Tibial nerve (tissue), 4 donors: Measurements from ENCODE around the gene CD72. TPM values are rescaled to one million over a fixed set of nuclear protein-coding genes. Genes with fewer than 3 reads are reported as not detected.

Experiments used
- DNase-seq, 2 donors: peaks; one replicate each; pipeline ENCODE4 v3.0.0-alpha.2; 2019; ENCODE audit warnings: low spot score in 2 of 2
- H3K27ac ChIP-seq, 4 donors: fragments of 200-600 bp; sonication (generic) in 3 of 4; one replicate each; pipeline ENCODE4 v1.5.1; 2017 to 2019; ENCODE audit warnings: mild to moderate bottlenecking in 1 of 4
- H3K27me3 ChIP-seq, 2 donors: fragments of 200-600 bp; sonication (generic) in 1 of 2; one replicate each; pipeline versions ENCODE4 v1.5.1 to v1.6.0; 2017 to 2019
- H3K36me3 ChIP-seq, 3 donors: fragments of 200-600 bp; sonication (generic); one replicate each; pipeline ENCODE4 v1.5.1; 2018 to 2019
- H3K4me1 ChIP-seq, 4 donors: fragments of 200-600 bp; sonication (generic) in 3 of 4; one replicate each; pipeline ENCODE4 v1.5.1; 2017 to 2019
- H3K4me3 ChIP-seq, 4 donors: fragments of 200-600 bp; sonication (generic) in 3 of 4; one replicate each; pipeline ENCODE4 v1.5.1; 2017 to 2019; ENCODE audit warnings: mild to moderate bottlenecking in 1 of 4, moderate library complexity in 1 of 4
- H3K9me3 ChIP-seq, 4 donors: fragments of 200-600 bp; sonication (generic) in 3 of 4; one replicate each; pipeline ENCODE4 v1.5.1; 2017 to 2019
- EP300 ChIP-seq, 2 donors: sonication (generic); formaldehyde crosslinking; IDR thresholded peaks; one replicate each; pipeline ENCODE4 v1.6.1; 2017; ENCODE audit warnings: antibody characterized with exemption in 2 of 2, mild to moderate bottlenecking in 1 of 2
- POLR2A ChIP-seq, 2 donors: fragments of 450-650 bp; IDR thresholded peaks; one replicate each; pipeline ENCODE4 v1.6.1; 2017; ENCODE audit warnings: antibody characterized with exemption in 2 of 2, mild to moderate bottlenecking in 2 of 2, moderate library complexity in 2 of 2
- WGBS, 2 donors: methylation state at CpG; one replicate each; pipeline ENCODE4 v1.1.5; 2018; 5-methylcytosine and 5-hydroxymethylcytosine counted together
- total RNA-seq, 4 donors: library from RNA; depleted of rRNA; stranded (reverse); fragments of >200 nt; gene quantifications; one replicate each; pipeline ENCODE4 v1.1.0, GENCODE V29; 2016
- TF ChIP-seq, protein P1 (sequence below), 5 experiments: fragments of 200-600 bp in 3 of 5; fragments of 450-650 bp in 2 of 5; sonication (generic) in 3 of 5; IDR thresholded peaks; one replicate each; pipeline ENCODE4 v1.5.1; 2016 to 2019; ENCODE audit warnings: antibody characterized with exemption in 5 of 5, mild to moderate bottlenecking in 3 of 5, moderate library complexity in 2 of 5

Gene CD72
- total RNA-seq, 4 donors from 2014 or later: 1.9 to 6.0 (median 3.5) TPM; not detected in 1

DNA sequence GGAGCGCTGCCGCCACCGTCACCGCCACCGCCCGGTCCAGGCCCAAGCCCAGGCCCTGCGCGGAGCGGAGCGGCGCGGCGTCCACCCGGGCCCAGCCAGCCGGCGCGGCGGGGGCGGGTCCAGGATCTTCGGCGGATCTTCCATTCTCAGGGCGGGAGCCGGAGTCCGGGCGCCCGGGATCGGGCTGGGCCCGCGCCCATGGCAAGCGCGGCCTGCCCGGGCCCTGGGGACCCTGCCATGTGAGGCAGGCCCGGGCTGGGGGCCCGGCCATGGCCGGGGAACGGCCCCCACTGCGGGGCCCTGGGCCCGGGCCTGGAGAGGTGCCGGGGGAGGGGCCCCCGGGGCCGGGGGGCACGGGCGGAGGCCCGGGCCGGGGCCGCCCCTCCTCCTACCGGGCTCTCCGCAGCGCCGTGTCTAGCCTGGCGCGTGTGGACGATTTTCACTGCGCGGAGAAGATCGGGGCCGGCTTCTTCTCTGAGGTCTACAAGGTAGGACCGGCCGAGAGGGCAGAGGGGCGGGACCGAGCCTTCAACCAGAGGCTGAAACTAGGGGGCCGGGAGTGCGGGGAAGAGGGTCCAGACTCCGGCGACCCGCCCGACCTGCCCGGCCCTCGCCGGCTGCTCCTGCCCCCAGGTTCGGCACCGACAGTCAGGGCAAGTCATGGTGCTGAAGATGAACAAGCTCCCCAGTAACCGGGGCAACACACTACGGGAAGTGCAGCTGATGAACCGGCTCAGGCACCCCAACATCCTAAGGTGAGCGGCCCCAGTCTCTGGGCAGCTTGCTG, 12.7 kb downstream of the CD72 start:
- H3K27me3 ChIP-seq: no peaks in the 10 kb centered on the region
- no peaks in the 10 kb centered on the region for H3K9me3 ChIP-seq
- peak overlapping the region; percentile 72 to 94 (median 88) for H3K4me3 ChIP-seq
- 0 to 2% methylated on average over 8 to 47 of the region's 76 CpGs for WGBS, 2 donors
- H3K36me3 ChIP-seq: peaks cover 0 to 38% (median 6%) of the 10 kb centered on the region in 3 donors
- TF ChIP-seq, protein P1, sequence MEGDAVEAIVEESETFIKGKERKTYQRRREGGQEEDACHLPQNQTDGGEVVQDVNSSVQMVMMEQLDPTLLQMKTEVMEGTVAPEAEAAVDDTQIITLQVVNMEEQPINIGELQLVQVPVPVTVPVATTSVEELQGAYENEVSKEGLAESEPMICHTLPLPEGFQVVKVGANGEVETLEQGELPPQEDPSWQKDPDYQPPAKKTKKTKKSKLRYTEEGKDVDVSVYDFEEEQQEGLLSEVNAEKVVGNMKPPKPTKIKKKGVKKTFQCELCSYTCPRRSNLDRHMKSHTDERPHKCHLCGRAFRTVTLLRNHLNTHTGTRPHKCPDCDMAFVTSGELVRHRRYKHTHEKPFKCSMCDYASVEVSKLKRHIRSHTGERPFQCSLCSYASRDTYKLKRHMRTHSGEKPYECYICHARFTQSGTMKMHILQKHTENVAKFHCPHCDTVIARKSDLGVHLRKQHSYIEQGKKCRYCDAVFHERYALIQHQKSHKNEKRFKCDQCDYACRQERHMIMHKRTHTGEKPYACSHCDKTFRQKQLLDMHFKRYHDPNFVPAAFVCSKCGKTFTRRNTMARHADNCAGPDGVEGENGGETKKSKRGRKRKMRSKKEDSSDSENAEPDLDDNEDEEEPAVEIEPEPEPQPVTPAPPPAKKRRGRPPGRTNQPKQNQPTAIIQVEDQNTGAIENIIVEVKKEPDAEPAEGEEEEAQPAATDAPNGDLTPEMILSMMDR (IDR thresholded peaks at IDR 0.05): no peak
- TF ChIP-seq EP300 (IDR thresholded peaks at IDR 0.05): no peak
- H3K27ac ChIP-seq: peak overlapping the region; percentile 88 to 97 (median 89)
- DNase-seq: no peak
- peaks cover 0 to 30% (median 22%) of the 10 kb centered on the region in 4 donors for H3K4me1 ChIP-seq

DNA sequence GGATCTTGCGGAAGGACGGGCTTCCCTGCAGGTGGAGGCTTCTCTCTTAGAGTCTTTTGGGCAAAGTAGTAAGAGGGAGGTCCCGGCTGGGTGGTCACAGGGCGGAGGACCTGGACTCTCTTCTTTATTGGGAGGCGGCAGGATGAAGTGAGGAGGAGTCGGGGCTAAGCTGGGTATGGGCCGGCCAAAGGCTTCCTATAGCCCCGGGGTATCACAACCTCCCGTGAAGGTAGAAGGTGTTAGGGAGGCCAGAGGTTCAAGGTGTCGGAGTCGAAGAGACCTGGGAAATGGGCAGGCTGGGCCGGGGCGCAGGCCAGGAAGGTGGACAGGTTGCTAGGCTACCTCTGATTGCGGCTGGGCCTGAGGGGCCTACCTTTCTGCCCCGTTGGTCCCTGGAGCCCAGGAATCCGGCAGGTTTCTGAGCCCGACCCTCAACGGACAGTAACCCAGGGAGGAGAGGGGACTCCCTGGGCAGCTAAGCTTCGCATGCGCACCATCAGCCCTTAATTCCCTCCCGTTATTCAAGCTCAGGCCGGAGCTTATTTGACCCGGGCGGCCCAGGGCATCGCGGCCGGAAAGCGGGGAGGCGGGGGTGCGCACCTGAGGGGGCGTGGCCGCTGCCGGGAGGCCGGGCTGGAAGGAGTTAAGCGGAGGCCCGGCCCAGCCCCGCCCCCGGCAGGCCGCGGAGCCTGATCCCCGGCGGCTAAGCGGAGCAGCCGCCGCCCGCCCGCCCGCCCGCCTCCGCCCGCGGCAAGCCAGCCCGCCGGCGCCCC, 13.4 kb downstream of the CD72 start, which contains the start of gene TESK1:
Gene TESK1 (plus strand): TSS at position 685 of the 773 bp plus-strand sequence. CDS start 358 bp downstream, outside the sequence.
- H3K4me1 ChIP-seq: peaks cover 0 to 30% (median 22%) of the 10 kb centered on the region in 4 donors
- H3K27ac ChIP-seq: peak within 1 kb of the TSS; percentile 88 to 97 (median 93)
- DNase-seq: peak in 1 of 2 donors; percentile 36
- H3K36me3 ChIP-seq: peaks cover 0 to 30% (median 6%) of the 10 kb centered on the region in 3 donors
- H3K27me3 ChIP-seq: no peaks in the 10 kb centered on the region
- peak within 1 kb of the TSS; percentile 72 to 94 (median 90) for H3K4me3 ChIP-seq
- TF ChIP-seq POLR2A (IDR thresholded peaks at IDR 0.05) (no peak), EP300 (IDR thresholded peaks at IDR 0.05) (peak in 1 of 2 donors; percentile 7)
- TF ChIP-seq, protein P1 (IDR thresholded peaks at IDR 0.05): no peak
- no peaks in the 10 kb centered on the region for H3K9me3 ChIP-seq
- 0% methylated on average over 27 to 29 of the region's 55 CpGs for WGBS, 2 donors

DNA sequence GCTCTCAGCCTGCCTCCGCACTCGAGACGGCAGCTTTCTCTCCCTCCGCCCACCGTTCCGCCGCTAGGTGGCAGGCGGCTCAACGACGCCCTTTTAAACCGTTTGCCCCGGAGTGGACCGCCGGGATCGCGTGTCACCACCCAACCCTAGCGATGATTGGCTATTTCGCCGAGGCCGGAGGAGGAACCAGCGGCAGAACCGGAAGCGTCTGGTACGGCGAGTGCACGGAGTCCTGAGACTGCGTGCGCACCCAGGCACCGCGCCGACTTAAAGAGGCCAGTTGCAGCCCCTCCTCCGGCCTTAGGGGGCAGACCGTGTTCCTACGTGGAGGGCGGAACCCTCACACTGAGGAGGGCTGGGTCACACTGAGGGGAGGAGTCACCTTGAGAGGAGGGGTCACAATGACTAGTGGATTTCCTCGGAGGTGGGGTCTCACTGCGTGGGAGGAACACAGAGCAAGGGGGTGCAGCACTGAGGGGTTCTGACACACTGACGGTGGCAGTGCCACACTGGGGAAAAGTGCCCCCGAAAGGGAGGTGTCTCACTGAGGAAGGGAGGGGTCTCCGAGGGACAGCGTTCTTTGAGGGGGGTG, 14.1 kb downstream of the CD72 start:
- Histone ChIP-seq H3K27ac (peak overlapping the region; percentile 88 to 97 (median 93)), H3K4me1 (peaks cover 0 to 30% (median 22%) of the 10 kb centered on the region in 4 donors), H3K4me3 (peak overlapping the region; percentile 72 to 94 (median 90)), H3K36me3 (peaks cover 0 to 23% (median 6%) of the 10 kb centered on the region in 3 donors), H3K9me3 (no peaks in the 10 kb centered on the region), H3K27me3 (no peaks in the 10 kb centered on the region)
- TF ChIP-seq, protein P1 (IDR thresholded peaks at IDR 0.05): peak; percentile 82 to 99 (median 98)
- TF ChIP-seq POLR2A (IDR thresholded peaks at IDR 0.05) (peak; percentile 28 to 82), EP300 (IDR thresholded peaks at IDR 0.05) (peak; percentile 90 to 95)
- WGBS, 2 donors: 0 to 1% methylated on average over 16 to 23 of the region's 41 CpGs
- DNase-seq: peak; percentile 98 to 99

DNA sequence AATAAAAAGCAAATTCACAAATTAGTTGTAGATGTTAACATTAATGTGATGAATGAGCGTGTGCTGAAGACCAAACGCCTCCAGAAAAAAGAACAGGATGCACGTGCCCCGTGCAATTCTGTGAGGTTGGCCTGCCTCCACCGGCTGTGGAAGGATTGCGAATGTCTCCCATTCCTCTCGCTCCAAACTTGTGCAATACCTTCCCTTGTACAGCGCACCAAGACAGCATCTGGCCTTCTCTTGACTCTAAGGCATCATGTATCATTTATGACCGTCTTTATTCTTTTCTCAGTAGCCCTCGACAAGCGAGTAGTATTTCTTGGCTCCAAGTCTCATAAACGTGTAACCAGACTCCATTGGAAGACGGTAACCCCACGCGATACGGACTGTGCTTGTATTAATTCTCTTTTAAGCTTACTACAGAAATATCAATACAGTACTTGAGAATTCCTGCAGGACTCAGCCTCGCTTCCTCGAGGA, 14.7 kb downstream of the CD72 start:
- peak overlapping the region; percentile 35 to 94 (median 72) for H3K4me3 ChIP-seq
- H3K4me1 ChIP-seq: peaks cover 0 to 30% (median 22%) of the 10 kb centered on the region in 4 donors
- H3K36me3 ChIP-seq: peaks cover 0 to 18% (median 3%) of the 10 kb centered on the region in 3 donors
- DNase-seq: peak; percentile 58 to 84
- H3K27me3 ChIP-seq: no peaks in the 10 kb centered on the region
- H3K27ac ChIP-seq: peak overlapping the region; percentile 88 to 97 (median 90)
- TF ChIP-seq EP300 (IDR thresholded peaks at IDR 0.05): no peak
- no peak for TF ChIP-seq POLR2A (IDR thresholded peaks at IDR 0.05)
- TF ChIP-seq, protein P1 (IDR thresholded peaks at IDR 0.05): no peak
- no peaks in the 10 kb centered on the region for H3K9me3 ChIP-seq
- 2 to 3% methylated on average over 18 of the region's 18 CpGs for WGBS, 2 donors
